ENCODE data around the gene RGS3. TPM values are rescaled to one million over a fixed set of nuclear protein-coding genes. Genes with fewer than 3 reads are reported as not detected.
A peak's percentile ranks its signal among the peaks of the same experiment; 100 is the strongest.

The RGS3 gene
- total and polyA plus RNA-seq, 7 donors = 26.9 to 50.7 (median 38.3) TPM

DNA sequence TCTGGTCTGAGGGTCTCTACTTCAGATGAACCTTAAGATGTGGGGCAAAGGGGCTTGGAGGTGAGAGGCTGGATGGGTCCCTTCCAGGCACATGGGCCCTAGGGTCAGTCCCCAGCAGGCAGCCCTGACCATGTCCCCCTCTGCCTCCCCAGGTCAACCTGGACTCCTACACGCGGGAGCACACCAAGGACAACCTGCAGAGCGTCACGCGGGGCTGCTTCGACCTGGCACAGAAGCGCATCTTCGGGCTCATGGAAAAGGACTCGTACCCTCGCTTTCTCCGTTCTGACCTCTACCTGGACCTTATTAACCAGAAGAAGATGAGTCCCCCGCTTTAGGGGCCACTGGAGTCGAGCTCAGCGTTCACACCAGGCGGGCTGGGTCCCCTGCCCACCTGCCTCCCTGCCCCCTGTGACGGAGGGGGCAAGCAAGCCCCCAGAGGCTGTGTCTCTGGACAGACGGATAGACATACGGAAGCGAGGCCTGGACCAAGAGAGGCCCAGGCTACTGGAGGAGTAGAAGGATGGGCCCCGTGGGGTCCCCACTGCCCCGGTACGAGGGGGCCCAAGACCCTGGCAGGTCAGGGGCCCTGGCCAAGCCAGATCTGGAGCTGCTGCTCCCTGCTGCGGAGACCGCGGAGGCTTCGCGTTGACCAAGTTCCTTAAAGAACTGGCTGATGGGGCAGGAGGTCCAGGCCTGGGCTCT lies 133.2 kb downstream of the RGS3 start:
- intact Hi-C loops (cut with DNase I) = no loop called here
- peak; percentile 61 for DNase-seq
- H3K27me3 ChIP-seq = no peaks in the 10 kb centered on the region
- TF ChIP-seq POLR2A (IDR thresholded peaks at IDR 0.05) (no peak), POLR2AphosphoS5 (IDR thresholded peaks at IDR 0.05) (no peak), EP300 (IDR thresholded peaks at IDR 0.05) (no peak)
- TF ChIP-seq, protein P1, sequence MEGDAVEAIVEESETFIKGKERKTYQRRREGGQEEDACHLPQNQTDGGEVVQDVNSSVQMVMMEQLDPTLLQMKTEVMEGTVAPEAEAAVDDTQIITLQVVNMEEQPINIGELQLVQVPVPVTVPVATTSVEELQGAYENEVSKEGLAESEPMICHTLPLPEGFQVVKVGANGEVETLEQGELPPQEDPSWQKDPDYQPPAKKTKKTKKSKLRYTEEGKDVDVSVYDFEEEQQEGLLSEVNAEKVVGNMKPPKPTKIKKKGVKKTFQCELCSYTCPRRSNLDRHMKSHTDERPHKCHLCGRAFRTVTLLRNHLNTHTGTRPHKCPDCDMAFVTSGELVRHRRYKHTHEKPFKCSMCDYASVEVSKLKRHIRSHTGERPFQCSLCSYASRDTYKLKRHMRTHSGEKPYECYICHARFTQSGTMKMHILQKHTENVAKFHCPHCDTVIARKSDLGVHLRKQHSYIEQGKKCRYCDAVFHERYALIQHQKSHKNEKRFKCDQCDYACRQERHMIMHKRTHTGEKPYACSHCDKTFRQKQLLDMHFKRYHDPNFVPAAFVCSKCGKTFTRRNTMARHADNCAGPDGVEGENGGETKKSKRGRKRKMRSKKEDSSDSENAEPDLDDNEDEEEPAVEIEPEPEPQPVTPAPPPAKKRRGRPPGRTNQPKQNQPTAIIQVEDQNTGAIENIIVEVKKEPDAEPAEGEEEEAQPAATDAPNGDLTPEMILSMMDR (IDR thresholded peaks at IDR 0.05) = no peak
- peak overlapping the region in 1 of 4 donors; percentile 1 for H3K4me3 ChIP-seq
- H3K27ac ChIP-seq = no peak overlapping the region
- H3K9me3 ChIP-seq = no peaks in the 10 kb centered on the region
- WGBS, 2 donors = 93 to 95% methylated on average over 27 of the region's 27 CpGs
- H3K36me3 ChIP-seq = peaks cover 5 to 26% (median 15%) of the 10 kb centered on the region in 4 donors
- peaks cover 0 to 71% (median 55%) of the 10 kb centered on the region in 4 donors for H3K4me1 ChIP-seq

DNA sequence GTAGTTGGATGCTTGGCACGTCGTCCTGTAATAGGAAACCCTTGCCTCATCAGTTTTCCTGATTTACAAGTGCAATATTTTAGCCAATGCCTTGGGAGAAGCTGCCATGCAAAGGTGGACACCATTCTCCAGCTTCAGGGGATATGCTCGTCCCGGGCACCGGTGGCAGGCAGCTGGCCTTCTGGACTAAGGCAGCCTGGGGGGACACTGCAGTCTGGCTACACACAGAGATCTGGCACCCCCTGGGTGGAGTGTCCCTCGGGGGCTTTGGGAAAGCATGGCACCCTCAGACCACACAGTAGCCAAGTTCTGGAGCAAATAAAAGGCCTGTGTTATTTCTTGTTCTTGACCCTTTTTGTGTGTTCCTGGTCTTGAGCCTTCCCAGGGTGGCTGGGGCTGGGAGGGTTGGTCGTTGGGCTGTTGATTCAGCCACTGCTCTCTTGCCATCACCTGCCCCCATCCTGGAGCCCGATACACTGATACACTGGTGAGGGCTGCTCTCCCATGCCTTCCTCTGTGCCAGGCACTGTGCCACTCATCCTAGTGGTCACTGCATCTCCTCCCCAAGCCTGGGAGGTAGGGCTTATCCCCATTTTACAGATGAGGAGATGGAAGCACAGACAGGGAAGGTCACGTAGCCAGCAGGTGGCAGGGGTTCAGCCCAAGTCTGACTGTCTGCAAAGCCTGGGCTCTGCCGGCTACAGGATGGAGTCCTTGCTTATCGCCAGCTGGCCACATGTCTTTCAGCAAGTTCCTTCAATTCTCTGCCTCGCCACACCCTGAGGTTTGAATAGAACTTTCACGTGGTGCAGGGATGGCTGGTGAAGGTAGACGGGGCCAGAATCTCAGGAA lies 134.1 kb downstream of the RGS3 start:
- TF ChIP-seq POLR2A (IDR thresholded peaks at IDR 0.05) (no peak), POLR2AphosphoS5 (IDR thresholded peaks at IDR 0.05) (no peak), EP300 (IDR thresholded peaks at IDR 0.05) (no peak)
- TF ChIP-seq, protein P1 (IDR thresholded peaks at IDR 0.05) = no peak
- peaks cover 0 to 70% (median 57%) of the 10 kb centered on the region in 4 donors for H3K4me1 ChIP-seq
- no peaks in the 10 kb centered on the region for H3K27me3 ChIP-seq
- no peaks in the 10 kb centered on the region for H3K9me3 ChIP-seq
- peaks cover 5 to 26% (median 15%) of the 10 kb centered on the region in 4 donors for H3K36me3 ChIP-seq
- peak overlapping the region in 1 of 4 donors; percentile 22 for H3K27ac ChIP-seq
- intact Hi-C loops (cut with DNase I) = no loop called here
- 84 to 86% methylated on average over 14 of the region's 14 CpGs for WGBS, 2 donors
- DNase-seq = peak; percentile 60
- H3K4me3 ChIP-seq = peak overlapping the region in 1 of 4 donors; percentile 1

DNA sequence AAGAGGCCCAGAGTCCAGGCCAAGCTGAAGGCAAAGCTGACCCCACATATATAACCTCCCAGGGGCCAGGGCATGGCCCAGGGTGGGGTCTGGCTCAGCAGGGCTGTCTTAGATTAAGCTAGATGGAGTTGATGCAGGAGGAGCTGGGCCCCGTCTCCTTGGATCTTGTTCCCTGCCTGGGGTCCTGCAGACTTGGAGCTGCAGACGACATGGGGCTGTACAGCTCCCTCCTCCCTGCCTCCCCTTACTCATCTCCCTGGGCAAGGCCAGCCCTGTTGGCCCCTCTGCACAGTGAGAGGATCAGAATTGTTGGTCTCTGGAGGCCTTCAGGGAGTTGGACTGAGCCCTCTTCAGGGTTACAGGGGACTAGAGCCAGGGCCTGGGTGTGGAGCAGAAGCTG lies 134.9 kb downstream of the RGS3 start:
- no peaks in the 10 kb centered on the region for H3K9me3 ChIP-seq
- H3K4me1 ChIP-seq = peaks cover 0 to 72% (median 58%) of the 10 kb centered on the region in 4 donors
- 81 to 96% methylated on average over 2 of the region's 2 CpGs for WGBS, 2 donors
- no peak overlapping the region for H3K4me3 ChIP-seq
- no peak for TF ChIP-seq POLR2AphosphoS5 (IDR thresholded peaks at IDR 0.05)
- TF ChIP-seq, protein P1 (IDR thresholded peaks at IDR 0.05) = no peak
- intact Hi-C loops (cut with DNase I) = no loop called here
- no peak for DNase-seq
- peaks cover 5 to 26% (median 15%) of the 10 kb centered on the region in 4 donors for H3K36me3 ChIP-seq
- no peaks in the 10 kb centered on the region for H3K27me3 ChIP-seq
- peak overlapping the region in 1 of 4 donors; percentile 22 for H3K27ac ChIP-seq

DNA sequence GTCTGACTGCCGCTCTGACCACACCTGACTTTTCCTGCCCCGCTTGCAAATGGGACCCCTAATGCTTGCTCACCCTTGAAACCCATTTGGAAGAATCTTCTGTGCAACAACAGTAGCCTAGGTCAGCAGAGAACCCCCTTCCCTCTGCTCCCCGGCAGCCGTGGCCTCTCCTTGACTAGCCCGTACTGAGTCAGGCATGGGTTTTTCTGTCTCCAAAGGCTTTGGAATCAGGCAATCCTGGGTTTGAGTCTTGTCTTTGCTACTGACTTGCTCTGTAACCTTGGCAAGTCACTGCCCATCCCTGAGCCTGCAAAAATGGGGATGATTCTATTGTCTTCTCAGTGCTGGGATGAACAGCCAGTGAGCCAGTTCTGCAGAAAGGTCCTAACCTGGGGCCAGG lies 135.4 kb downstream of the RGS3 start:
- TF ChIP-seq EP300 (IDR thresholded peaks at IDR 0.05) (no peak), POLR2A (IDR thresholded peaks at IDR 0.05) (no peak), POLR2AphosphoS5 (IDR thresholded peaks at IDR 0.05) (no peak)
- TF ChIP-seq, protein P1 (IDR thresholded peaks at IDR 0.05) = no peak
- Histone ChIP-seq H3K36me3 (peaks cover 5 to 26% (median 15%) of the 10 kb centered on the region in 4 donors), H3K27ac (peak overlapping the region in 1 of 4 donors; percentile 22), H3K9me3 (no peaks in the 10 kb centered on the region), H3K4me3 (no peak overlapping the region), H3K4me1 (peaks cover 0 to 69% (median 53%) of the 10 kb centered on the region in 4 donors), H3K27me3 (no peaks in the 10 kb centered on the region)
- WGBS, 2 donors = 90 to 92% methylated on average over 5 of the region's 5 CpGs
- no peak for DNase-seq
- intact Hi-C loops (cut with DNase I) = no loop called here

All from sigmoid colon (tissue), 7 donors.